GM21390 (cell line): ENCODE results near the gene PDCL3.

Experiments used
- ATAC-seq: cut with Tn5 transposase; IDR thresholded peaks from one replicate; pipeline ENCODE4 v1.9.1; 2021; ENCODE audit not compliant: unreplicated experiment

The PDCL3 gene

DNA sequence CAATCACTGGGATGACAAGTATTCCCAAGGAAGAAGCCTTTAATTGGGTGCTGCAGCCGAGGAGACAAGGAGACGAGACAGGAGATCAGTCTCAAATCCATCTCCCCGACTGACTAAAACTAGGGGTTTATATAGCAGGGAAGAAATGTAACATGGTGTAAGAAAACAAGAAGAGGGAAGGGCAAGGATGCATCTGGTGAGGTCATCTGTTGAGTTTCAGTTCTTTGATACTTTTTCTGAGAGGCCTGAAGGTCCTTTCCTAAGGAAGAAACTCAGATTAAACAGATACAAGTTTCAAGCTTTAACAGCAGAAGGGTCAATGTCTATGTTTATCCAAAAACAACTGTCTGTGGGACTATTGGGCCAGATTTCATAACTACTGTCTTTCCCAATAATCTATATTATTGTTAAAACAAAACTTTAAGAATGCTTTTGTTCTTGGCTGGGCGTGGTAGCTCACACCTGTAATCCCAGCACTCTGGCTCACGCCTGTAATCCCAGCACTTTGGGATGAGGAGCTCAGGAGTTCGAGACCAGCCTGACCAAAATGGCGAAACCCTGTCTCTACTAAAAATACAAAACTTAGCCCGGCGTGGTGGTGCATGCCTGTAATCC, 2.5 kb upstream of the PDCL3 start:
- ATAC-seq = no peak

DNA sequence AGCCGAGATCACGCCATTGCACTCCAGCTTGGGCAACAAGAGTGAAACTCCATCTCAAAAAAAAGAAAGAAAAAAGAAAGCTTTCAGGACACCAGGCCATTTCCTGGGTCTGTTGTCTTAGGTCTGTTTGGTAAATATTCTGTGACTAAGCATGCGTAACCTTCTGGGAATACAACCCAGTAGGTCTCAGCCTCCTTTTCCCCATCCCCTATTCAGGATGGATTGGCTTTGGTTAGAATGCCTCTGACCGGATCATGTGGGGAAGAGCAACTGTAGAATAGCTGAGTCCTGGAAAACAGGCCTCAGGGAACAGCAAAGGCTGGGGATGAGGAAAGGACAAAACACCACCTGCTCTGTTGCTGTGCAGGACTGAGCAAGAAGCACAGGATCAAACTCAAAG, 1.6 kb upstream of the PDCL3 start:
- ATAC-seq = no peak

DNA sequence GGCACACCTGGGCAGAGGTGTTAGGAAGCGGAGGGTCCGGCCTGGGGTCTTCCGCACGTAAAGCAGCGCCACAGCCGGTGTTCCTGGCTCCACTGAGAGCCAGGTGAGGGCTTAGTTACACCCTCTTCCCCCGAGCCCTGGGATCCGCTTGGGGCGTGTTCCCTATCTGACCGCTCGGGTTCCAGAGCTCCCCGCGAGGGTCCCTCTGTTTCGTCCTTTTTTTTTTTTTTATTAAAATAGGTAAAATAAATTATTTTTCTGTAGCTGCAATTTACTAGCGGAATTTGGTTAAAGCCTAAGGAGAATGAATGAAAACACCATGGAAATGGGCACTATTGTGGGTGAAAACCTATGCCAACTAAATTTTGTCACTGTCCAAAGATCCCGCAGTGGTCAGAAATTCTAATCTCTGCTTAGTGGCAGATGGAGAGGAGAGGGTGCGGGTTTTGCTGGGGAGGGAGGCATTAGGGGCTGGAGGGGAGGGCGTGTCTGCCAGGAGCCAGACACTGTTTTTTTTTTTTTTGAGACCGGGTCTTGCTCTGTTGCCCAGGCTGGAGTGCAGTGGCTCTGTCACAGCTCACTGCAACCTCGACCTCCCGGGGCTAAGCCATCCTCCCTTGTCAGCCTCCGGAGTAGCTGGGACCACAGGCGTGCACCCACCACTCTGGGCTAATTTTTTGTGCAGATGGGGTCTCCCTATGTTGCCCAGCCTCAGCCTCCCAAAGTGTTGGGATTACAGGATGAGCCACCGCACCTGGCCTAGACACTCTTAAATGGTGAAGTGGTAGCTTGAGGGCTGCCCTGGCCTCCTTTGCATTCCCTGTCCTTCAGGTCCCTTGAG, 834 bp downstream of the PDCL3 start:
- peak; percentile 7 for ATAC-seq

DNA sequence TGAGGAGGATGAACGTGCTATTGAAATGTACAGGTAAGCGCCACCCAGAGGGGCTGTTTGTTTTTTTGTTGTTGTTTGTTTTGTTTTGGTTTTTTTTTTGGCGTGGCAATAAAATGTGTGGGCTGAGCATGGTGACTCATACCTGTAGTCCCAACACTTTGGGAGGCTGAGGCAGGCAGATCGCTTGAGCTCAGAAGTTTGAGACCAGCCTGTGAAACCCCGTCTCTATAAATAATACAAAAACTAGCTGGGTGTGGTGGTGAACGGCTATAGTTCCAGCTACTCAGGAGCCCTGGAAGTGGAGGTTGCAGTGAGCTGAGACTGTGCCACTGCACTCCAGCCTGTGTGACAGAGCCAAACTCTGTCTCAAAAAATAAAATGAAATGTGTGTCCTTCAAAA, 6.2 kb downstream of the PDCL3 start:
- no peak for ATAC-seq

DNA sequence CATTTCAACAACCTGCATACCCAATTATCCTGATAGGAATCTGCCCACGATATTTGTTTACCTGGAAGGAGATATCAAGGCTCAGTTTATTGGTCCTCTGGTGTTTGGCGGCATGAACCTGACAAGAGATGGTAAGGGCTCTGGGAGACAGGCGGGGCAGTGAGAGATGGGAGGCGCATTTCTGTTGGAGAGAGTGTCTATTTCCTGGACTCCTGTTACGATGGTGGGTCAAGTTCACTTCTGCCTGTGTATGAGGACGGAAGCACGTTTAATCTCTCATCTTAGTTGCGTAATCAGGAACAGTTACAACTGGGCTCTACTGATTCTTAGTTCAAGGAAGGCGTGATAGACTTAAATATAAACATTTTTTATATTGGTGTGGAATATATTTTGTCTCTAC, 8.9 kb downstream of the PDCL3 start:
- ATAC-seq = no peak

DNA sequence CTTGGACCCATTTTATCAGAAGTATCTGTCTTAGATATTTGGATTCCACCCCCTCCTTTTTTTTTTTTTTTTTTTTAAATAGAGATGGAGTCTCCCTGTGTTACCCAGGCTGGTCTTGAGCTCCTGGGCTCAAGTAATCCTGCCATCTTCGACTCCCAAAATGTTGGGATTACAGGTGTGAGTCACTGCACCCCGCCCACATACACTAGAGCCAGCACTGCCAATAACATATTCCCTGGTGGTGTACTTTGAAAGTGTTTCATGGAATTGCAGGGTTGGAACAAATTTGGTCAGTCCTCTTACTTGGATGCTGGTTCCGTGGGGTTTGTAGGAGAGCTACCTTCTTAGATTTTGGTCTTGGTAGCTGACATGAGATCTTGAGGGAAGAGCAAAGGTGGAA, 15.0 kb downstream of the PDCL3 start:
- ATAC-seq = no peak

DNA sequence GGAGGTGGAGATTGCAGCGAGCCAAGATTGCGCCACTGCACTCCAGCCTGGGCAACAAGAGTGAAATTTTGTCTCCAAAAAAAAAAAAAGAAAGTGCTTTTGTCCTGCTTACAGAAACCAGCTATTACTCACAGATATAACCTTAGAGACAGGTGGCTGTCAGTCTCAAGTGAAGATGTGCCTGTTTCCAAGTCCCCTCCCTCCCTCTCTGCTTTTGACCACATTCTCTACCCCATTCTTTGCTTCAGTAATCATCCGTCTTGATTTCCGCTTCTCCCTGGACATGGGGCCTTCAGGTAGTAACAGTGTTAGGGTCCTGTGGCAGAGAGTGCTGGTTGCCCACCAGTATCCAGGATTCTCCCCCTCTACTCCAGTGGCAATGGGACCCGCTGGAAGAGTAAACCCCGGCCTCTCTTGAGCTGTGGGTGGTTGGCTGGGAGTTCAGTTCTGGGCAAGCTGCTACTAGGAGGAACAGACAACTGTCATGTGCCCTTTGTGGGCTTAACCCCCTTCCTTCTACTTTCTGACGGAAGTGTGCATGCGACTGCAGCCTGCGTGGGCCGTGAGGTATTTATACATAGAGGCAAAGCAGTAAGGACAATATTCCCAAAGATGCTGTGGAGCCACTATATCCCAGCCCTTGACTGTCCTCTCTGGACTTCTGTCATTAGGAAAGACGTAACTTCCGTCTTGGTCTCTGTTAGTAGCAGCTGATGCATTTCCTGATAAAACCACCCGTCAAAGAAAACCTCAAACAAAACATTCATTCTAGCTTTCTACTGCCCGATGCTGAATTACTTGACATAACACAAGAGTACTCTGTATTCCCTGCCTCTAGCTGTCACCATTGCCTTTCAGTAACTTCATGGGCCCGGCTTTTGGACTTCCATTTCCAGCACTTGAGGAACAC, 17.8 kb downstream of the PDCL3 start:
- peak; percentile 74 for ATAC-seq

DNA sequence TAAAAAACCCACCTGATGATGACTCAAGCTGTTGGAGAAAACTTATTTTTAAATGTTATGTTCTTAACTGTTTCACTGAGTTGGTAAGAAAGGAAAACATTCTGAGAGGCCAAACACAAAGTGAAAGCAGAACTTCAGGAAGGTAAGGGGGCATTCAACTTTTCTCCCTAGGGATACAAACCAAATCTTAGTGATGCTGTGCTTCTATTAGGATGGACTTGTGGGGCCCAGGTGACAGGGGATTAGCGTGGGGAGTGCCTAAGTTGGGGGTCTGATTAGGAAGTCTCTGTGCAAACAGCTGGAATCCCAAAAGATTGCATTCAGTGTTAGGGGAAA, 18.5 kb downstream of the PDCL3 start:
- ATAC-seq = no peak

DNA sequence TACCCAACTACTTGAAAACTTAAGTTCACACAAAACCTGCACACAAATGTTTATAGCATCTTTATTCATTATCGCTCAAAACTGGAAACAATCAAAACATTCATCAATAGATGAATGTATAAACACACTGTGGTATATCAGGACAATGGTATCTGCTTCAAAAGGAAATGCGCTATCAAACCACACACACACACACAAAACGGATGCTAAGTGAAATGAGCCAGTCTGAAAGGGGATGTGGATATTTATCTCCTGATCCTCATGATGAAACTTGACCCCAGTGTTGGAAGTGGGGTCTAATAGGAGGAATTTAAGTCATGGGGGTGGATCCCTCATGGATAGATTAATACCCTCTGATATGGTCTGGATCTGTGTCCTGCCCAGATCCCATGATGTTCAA, 22.0 kb downstream of the PDCL3 start:
- no peak for ATAC-seq

DNA sequence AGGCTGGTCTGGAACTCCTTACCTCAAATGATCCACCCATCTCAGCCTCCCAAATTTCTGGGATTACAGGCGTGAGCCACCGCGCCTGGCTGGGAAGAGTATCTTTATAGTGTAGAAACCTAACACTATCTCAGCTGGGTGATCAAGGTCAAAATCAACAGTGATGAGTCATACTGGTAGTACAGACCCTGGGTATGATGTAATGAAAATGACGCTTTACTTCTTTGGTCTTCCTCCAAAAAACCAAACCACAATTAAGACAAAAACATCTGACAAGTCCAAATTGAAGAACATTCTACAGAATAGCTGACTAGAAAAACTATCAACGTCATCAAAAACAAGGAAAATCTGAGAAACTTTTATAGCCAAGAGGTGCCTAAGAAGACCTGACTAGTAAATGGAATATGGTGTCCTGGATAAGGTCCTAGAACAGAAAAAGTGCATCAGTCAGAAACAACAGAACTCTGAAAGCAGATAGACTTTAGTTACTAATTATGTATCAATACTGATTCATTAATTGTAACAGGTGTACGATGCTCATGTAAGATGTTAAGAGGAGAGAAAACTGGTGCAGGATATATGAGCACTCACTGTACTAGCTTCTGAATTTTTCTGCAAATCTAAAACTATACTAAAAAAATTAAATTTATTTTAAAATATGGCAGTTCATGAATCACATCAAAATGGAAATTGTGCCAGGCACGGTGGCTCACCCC, 25.4 kb downstream of the PDCL3 start:
- ATAC-seq = peak; percentile 76

DNA sequence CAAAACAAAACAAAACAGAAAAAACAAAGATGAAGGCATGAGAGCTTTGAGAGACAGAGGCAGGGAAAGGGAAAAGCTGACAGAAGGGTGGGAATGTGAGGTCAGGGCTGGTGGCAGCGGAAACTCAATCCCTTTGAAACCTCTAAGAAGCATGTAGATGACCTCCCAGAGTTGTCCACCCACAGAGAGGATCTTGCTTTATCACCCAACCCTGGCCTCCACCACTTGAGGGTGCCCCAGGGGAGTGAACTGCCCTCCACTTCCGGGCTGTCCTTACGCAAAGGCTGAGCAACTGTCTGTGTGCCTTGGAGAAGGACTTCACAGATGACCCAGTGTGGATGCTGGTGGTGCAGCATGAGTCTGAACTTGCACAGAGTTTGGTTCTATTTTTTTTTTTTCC, 26.7 kb downstream of the PDCL3 start:
- ATAC-seq = no peak

DNA sequence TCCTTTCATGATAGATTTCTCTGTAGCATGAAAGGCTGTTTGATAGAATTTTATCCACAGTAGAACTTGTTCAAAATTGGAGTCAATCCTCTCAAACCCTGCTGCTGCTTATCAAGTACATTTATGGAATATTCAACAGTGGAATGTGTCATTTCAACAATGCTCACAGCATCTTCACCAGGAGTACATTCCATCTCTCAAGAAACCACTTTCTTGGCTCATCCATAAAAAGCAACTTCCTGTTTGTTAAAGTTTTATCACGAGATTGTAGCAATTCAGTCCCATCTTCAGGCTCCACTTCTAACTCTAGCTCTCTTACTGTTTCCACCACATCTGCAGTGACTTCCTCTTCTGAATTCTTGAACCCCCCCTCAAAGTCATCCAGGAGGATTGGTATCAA, 29.4 kb downstream of the PDCL3 start:
- ATAC-seq = no peak

DNA sequence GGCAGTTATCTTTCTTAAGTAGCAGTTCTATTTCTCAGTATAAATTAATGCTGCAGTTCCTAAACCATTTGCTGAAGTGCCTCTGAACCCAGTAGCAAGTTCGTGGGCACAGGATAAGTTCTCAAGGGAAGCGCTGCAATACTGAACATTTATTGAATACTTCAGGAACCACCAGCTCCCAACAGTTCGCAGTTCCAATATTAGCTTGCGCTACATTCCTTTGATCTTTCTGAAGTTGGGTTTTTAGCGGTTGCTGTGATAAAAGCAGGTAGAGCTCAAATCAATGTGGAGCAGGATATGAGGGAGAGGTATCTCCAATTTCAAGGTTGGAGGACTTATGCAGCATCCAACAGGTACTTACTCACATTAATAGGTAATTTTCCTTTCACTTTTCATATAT, 33.7 kb downstream of the PDCL3 start:
- no peak for ATAC-seq

DNA sequence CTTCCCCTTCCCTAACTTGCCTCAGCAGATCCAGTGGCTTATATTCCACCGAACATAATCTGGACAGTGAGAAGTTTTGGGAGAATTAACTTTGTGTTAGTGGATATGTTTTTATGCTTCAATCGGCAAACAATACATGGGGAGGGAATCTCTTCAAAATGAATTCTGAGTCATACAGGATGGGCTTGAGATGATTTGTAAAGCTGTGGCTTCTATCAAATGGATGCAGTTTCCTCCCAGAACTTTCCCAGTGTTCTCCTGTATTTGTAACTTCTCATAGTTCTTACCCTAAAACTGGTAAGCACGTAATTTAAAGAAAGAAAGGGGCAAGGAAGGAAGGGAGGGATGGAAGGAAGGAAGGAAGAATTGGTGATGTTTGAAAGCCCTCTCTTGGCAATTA, 36.8 kb downstream of the PDCL3 start:
- ATAC-seq = no peak

DNA sequence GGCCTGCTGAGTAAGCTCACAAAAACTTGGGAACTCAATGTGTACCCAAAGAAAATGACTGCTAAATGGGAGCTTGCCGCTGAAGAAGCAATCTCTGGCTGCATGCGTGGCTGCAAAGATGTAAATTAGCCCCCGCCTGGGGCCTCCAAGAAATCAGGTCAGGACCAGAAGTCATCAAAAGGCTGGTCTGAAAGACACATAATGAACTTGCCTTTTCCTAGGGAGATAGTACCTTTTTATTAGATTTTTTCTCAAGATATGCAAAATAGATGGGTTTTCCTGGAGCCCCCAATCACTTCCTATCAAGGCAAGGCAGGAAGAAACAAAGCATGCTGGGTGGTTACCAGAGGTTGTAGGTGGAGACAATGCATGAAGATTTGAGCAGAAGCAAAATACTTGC, 38.9 kb downstream of the PDCL3 start:
- no peak for ATAC-seq

DNA sequence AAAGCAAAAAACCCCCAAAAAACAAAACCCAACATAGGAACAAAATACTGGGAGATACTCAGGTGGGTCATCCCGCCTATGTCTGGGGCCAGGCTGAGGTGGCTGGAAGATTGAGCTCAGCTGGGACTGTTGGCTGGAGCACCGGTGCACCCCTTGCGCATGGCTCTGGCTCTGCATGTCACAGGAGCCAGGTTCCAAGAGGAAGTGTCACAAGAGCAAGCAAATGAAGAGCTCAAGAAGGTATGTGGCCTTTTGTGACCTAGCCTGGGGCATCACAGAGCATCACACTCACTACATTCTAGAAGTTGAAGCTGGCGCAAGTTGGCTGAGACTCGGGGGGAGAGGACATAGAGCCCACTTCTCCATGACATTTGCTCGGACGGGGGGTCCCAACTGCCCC, 40.6 kb downstream of the PDCL3 start:
- ATAC-seq = no peak

DNA sequence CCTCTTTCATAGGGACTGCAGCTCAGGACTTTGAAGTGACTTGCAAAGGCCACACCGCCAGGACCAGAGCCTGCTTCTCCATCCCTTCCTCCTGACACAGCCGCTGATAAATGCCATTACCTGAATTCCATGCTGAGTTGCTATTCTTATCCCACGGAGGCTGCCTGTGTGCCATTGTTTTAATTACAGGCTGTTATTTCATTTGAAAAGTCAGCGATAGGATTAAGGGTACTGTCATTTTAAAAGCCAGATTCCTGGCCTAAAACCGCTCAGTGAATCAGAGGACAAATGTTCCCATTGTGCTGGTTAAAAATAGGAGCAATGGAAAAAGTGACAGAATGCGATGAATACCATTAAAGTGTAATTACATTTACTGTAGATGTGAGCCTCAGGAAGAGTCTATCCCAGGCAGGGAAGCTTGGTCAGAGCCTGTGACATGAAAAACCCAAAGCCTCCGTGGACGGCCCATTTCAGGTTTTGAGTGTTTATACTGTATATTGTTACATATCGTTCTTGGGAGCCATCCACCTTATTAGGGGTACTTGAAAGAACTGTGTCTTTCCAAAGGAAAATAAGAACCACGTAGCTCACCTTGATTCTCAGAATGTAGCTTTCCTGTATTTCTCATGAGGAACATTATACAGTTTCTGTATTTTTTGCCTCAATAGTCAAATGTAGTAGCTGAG, 41.3 kb downstream of the PDCL3 start:
- no peak for ATAC-seq

DNA sequence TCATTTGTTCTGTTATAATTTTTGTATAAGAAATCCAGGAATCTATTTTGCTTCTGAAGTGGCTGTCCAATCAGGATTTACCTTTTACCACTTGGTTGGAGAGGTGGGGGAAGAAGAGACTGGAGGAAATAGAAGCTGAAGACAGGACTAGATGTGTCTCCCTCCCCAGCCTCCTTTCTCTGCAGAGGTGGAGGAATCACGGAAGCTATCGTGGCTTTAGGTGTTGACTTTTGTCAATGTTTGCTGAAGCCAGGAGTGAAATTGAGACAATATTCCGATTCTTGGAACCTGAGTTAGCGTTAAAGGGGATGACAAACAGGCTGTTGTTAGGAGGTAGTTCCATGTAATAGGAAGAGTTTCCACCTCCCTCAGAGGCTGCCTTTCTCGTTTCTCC, 43.5 kb downstream of the PDCL3 start:
- no peak for ATAC-seq

DNA sequence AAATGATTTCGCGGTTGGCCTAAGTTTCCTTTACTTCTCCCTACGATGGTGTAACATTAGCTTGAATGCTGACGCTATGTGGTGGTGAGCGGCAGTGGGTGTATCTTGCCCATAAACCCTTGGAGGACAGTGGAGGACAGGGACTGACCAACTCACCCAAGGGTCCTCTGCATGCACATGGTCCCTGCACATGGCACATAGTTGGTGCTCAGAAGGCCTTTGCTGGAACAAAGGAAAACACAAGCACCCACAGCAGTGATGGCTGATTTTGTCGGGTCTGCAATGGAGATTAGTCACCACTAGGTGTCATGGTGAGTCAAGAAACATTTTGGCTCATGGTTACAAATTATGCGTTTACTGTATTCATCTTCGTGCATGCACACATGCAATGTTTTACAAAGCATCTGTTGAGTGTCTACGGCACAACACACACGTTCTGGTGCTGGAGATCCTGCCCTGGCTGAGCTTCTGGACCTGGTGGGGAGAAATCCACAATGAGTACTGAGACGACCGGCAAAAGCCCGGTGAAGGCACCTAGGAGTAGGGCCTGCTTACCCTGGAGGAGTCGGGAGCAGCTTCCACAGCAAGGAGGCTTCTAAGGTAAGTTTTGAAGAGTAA, 44.0 kb downstream of the PDCL3 start:
- ATAC-seq = no peak

DNA sequence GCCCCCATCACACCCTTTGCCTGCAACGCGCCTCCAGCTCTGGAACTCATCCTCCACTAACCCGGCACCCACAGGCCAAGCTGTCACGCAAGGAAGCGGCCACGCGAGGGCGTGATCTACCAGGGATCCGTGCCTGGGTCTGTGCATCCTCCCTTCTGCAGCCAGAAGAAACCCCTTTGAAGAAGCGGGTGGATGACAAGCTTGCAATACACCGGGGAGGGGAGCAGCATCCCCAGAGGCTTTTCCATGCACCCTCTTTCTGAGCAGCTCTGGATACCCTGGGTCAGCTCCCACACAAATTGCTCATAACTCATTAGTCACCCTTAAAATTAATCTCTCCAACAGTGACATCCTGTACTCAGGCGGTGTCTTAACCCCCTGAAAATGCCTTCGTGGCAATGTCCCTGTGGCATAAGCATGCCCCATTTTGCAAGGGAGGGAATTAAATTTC, 47.6 kb downstream of the PDCL3 start:
- ATAC-seq = peak; percentile 51
